ENCODE results near the gene HSPBP1. TPM values are rescaled to one million over a fixed set of nuclear protein-coding genes. Genes with fewer than 3 reads are reported as not detected.

Gene HSPBP1
- total and polyA plus RNA-seq, 2 of the 13 experiments (the other 11 are each of a cell fraction or from before 2014, with no cell fraction given), result 22.3 to 33.7 TPM

DNA sequence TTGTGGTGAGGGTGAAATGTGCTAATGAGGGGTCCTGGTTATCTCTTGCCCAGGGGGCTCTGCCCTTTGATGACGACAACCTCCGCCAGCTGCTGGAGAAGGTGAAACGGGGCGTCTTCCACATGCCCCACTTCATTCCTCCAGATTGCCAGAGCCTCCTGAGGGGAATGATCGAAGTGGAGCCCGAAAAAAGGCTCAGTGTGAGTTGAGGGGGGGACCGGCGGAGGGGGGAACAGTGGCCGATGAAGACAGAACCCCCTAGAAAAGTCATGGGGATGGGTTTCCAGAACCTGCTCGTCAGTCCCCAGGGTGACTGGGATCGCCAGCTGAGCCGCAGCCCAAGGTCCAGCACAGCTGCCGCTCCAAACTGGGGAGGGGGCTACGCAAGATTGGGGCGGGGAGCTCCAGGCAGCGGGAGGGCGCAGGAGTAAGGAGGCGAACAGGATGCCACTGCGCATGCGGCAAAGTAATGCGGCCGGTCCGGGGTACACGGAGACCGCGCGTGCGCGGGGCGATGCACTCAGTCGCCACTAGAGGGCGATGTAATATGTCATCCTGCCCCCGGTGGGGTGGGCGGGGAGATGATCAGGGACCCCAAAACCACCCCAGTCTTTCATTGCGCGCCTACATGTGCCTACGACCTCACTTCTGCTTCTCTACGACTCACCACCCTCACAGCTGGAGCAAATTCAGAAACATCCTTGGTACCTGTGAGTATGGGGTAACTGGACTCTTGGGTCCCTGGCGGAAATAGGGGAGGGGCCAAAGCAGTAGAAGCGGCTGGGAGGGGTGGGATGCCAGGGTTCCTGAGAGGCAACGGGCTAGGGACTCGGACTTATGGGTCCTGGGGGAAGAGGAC is 21.8 kb upstream of the HSPBP1 start (continued):
- TF ChIP-seq LCORL (IDR thresholded peaks at IDR 0.05) (no peak), LCORL (CRISPR knock-in tag; IDR thresholded peaks at IDR 0.05) (peak; percentile 35; the same call in 1 of the 2 replicates), POLR2A (IDR thresholded peaks at IDR 0.05; ENCODE audit: insufficient read depth in 1 of 2, low read depth in 2 of 2, low read length in 2 of 2) (peak in 1 of 2 experiments; percentile 48; a peak in 1 of 4 replicates), ZNF816 (CRISPR knock-in tag; IDR thresholded peaks at IDR 0.05; ENCODE audit: borderline replicate concordance) (no peak), ZBTB7A (CRISPR knock-in tag; IDR thresholded peaks at IDR 0.05) (peak; percentile 93), ZSCAN29 (CRISPR knock-in tag; conservative IDR thresholded peaks at IDR 0.05) (no peak), ATAD3A (CRISPR knock-in tag; IDR thresholded peaks at IDR 0.05) (no peak), ZNF883 (CRISPR knock-in tag; IDR thresholded peaks at IDR 0.05; ENCODE audit: not compliant biosample characterization) (peak; percentile 33), IRF2 (CRISPR knock-in tag; IDR thresholded peaks at IDR 0.05) (peak; percentile 21; the same call in 1 of the 2 replicates), THAP11 (CRISPR knock-in tag; IDR thresholded peaks at IDR 0.05) (peak; percentile 77), ZNF574 (CRISPR knock-in tag; IDR thresholded peaks at IDR 0.05) (peak; percentile 16; the same call in 1 of the 2 replicates), FOSL2 (CRISPR knock-in tag; IDR thresholded peaks at IDR 0.05) (peak; percentile 14; the same call in 1 of the 2 replicates), DZIP1 (CRISPR knock-in tag; IDR thresholded peaks at IDR 0.05) (peak; percentile 43; the same call in 1 of the 2 replicates), SP1 (IDR thresholded peaks at IDR 0.05) (no peak), SP1 (CRISPR knock-in tag; IDR thresholded peaks at IDR 0.05) (0 out of 2 replicates have a peak, but pooled peaks have one; percentile 44), TBX2 (CRISPR knock-in tag; IDR thresholded peaks at IDR 0.05; ENCODE audit: borderline replicate concordance) (peak; percentile 5; the same call in 1 of the 2 replicates), ZNF253 (CRISPR knock-in tag; IDR thresholded peaks at IDR 0.05; ENCODE audit: borderline replicate concordance) (no peak), PAF1 (CRISPR knock-in tag; IDR thresholded peaks at IDR 0.05) (no peak), MIXL1 (CRISPR knock-in tag; IDR thresholded peaks at IDR 0.05) (no peak)
- TF ChIP-seq, protein P1, sequence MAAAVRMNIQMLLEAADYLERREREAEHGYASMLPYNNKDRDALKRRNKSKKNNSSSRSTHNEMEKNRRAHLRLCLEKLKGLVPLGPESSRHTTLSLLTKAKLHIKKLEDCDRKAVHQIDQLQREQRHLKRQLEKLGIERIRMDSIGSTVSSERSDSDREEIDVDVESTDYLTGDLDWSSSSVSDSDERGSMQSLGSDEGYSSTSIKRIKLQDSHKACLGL (CRISPR knock-in tag; IDR thresholded peaks at IDR 0.05), result no peak
- TF ChIP-seq, protein P2, sequence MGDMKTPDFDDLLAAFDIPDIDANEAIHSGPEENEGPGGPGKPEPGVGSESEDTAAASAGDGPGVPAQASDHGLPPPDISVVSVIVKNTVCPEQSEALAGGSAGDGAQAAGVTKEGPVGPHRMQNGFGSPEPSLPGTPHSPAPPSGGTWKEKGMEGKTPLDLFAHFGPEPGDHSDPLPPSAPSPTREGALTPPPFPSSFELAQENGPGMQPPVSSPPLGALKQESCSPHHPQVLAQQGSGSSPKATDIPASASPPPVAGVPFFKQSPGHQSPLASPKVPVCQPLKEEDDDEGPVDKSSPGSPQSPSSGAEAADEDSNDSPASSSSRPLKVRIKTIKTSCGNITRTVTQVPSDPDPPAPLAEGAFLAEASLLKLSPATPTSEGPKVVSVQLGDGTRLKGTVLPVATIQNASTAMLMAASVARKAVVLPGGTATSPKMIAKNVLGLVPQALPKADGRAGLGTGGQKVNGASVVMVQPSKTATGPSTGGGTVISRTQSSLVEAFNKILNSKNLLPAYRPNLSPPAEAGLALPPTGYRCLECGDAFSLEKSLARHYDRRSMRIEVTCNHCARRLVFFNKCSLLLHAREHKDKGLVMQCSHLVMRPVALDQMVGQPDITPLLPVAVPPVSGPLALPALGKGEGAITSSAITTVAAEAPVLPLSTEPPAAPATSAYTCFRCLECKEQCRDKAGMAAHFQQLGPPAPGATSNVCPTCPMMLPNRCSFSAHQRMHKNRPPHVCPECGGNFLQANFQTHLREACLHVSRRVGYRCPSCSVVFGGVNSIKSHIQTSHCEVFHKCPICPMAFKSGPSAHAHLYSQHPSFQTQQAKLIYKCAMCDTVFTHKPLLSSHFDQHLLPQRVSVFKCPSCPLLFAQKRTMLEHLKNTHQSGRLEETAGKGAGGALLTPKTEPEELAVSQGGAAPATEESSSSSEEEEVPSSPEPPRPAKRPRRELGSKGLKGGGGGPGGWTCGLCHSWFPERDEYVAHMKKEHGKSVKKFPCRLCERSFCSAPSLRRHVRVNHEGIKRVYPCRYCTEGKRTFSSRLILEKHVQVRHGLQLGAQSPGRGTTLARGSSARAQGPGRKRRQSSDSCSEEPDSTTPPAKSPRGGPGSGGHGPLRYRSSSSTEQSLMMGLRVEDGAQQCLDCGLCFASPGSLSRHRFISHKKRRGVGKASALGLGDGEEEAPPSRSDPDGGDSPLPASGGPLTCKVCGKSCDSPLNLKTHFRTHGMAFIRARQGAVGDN (CRISPR knock-in tag; IDR thresholded peaks at IDR 0.05), result peak; percentile 73

Measured in HepG2 (cell line).